ENCODE measurements around the gene STK17A.

STK17A gene

DNA sequence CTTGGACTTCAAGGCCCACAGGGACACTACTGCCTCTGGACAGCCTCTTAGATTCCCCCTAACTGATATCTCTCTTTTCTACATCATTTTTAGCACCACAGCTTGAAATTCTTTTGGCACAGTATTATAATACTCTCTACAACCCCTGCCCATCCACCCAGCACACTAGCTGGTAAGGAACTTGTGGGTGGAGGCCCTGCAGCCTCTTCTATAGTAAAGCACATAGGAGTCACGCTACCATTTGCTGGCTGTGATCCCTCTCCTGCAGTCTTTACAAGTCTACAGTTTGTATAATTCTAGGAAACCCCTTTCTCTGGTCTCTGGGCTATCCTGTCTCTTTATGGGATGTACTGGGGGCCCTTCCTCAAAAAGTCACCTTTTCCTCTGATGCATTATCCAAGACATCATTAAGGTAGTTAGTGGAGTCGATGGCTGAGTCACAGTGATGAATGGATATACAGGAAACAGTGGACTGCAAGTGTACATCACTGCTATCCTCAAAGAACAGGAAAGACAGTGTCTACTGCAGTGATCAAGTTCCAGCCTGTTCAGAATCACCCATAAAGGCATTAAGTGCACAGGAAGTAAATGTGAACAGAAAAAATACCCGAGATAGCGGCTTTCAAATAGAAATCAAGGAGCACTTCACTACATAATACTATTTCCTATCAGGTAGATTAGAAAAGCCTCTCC is 54.4 kb downstream of the STK17A start:
- no peak for DNase-seq

DNA sequence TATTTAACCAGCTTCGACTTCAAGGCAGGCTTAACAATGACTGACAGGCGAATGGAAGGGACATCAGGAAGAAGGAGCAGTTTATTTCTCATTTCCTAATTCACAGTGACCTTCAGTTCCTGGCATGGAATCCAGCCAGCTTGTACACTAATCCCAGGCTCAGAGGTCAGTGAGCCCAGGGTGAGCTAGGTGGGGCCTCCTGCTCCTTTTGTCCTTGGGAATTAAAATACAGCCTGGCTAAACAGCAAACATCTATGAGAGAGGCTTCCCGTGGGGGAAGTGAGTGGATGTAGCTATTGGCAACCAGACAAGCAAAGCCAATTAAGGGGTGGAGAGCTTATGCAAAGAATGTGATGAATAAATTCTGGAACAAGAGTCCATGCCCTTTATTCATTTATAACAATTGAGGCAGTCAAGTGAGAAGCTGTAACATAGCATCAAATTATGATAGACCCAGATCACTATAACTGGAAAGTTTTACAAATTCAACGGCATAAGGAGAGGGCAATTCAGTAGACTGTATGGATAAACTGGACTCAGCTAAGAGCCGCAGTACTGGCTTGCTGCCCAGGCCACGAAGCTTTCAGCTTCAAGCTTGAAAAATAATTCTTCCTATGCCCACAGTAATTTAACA is 57.1 kb downstream of the STK17A start:
- DNase-seq, result no peak

- DNase-seq, result no peak
Observed at GRCh38 chr7:43640679-43641078, 57.8 kb downstream of the STK17A start.

- DNase-seq, result no peak
Observed at GRCh38 chr7:43642897-43643630, 60.2 kb downstream of the STK17A start.

- no peak for DNase-seq
Observed at GRCh38 chr7:43643846-43644245, 60.9 kb downstream of the STK17A start.

- no peak for DNase-seq
Observed at GRCh38 chr7:43645699-43646226, 62.9 kb downstream of the STK17A start.

GRCh38 chr7:43646603-43647338 is 63.9 kb downstream of the STK17A start:
- no peak for DNase-seq

- DNase-seq, result no peak
Observed at GRCh38 chr7:43647339-43647672, 64.4 kb downstream of the STK17A start.

DNA sequence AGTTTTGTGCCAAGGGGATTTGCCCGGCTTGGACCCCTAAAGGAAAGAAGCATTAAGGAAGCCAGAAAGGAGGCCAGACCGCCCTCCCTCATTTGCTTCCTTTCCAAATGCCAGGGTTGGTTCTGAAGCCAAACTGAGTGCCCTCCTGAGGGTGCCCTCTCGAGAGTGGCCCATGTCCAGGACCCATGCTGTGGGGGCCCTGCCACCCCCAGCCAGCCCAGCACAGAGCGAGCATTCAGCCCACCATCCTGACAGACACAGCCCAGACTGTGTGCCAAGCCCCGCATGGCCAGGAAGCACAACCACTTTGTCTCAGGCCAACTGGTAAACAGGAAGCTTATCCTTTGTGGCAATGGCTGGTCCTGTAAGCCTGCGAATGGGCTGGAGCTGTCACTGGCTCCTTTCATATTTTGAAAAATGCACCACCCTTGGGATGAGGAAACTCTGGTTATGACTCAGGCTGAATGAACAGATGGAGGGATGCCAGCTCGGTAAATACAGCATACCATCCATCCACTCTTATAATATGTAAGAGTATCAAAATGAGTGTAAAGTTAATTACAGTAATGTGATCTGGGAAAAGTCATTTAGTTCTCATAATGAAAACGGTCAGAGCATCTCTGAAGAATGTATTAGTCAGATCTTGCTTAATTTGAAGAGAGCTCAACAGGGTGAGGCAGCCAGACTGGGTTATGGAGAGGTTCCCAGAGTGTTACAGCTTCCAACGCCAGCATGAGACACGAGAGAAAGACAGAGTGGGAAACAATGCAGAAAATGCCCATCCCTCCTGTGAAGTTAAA is 65.0 kb downstream of the STK17A start:
- DNase-seq, result peak; percentile 29 to 39

- DNase-seq, result peak; percentile 87 to 90
Observed at GRCh38 chr7:43648473-43649406, 65.8 kb downstream of the STK17A start.

DNA sequence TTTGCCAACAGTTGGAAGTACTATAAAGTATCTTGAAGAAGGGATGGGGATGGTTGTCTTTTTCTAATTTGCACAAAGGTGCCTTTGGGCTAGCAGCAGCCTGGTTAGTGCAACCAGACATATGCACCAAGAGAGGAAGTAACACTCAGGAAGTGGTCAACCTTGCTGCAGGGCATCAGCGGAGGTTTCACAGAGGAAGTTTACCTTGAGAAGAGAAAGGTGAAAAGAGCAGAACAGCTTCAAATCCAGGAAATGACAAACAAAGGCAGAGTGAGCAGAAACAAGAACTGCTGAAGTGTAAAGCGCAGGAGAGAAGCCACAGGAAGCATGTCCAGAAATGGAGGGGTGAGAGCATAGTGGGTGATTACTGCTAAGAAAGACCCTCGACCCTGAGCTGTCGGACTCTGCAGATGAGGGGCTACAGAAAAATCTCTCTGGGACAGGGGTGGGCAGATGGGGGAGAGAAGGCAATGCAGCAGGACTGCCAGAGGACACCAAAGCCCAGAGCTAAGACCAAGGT is 66.9 kb downstream of the STK17A start:
- peak; percentile 85 to 86 for DNase-seq

- peak in 1 of 2 donors; percentile 28 for DNase-seq
Observed at GRCh38 chr7:43650457-43651052, 67.6 kb downstream of the STK17A start.

- DNase-seq, result no peak
Observed at GRCh38 chr7:43652364-43652763, 69.5 kb downstream of the STK17A start.

GRCh38 chr7:43653466-43653865 is 70.6 kb downstream of the STK17A start:
- DNase-seq, result no peak

GRCh38 chr7:43653891-43654504 is 71.1 kb downstream of the STK17A start:
- no peak for DNase-seq

GRCh38 chr7:43655584-43655983 is 72.7 kb downstream of the STK17A start:
- no peak for DNase-seq

GRCh38 chr7:43656997-43657396 is 74.1 kb downstream of the STK17A start:
- DNase-seq, result no peak

DNA sequence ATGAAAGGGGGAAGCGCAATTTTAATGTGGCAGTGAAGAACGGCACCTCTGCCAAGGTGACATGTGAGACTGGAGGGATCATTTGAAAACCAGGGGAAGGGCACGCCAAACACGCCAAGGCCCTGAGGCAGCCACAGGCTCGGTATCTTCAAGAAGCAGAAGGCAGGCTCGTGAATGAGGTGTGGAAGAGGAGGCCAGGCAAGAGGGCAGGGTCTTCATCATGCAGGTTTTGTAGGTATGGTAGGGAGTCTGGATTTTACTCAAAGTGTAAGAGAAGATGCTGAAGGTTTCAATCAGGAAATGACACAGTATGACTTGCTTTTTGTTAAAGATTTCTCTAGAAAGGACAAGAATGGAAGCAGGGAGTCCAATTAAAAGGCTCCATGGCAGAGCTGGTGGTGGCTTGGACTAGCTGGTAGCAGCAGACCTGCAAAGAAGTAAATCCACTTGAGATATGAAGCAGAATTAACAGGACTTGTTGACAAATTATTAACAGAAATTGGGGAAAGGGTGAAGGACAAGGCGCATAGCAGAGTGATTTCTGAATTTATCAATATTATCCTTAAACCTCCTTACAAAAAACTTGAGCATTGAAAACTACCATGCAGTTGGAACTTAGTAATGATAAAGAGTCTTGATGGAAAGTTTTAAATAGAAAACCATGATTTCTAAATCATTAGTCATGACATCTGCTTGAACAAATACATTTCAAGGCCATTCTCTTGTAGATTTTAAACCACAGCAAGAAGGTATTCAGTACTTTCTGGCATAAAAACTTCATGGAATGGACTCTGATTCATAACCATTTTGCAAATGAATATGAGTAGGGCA is 76.0 kb downstream of the STK17A start:
- DNase-seq, result no peak

DNA sequence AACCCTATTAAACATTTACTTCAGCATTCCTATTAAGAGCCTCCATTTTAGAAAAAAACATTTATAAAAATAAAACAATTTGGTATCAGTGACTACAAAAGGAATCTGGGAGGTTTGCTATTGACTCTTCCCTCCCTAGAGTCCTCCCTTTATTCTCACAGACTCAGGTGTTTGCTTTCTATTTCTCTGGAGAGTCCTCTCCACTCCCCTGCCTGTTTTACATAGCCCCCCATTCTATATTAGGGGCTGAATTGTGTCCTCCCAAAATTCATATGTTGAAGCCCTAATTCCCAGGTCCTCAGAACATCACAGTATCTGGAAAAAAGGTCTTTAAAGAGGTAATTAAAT is 76.6 kb downstream of the STK17A start:
- no peak for DNase-seq
